ENCODE measurements around the gene SRPRB.

Gene SRPRB

GRCh38 chr3:133866141-133866540, 60.5 kb downstream of the SRPRB start:
- DNase-seq (ENCODE audit: low spot score), result no peak

GRCh38 chr3:133868186-133868585, 62.6 kb downstream of the SRPRB start:
- no peak for DNase-seq (ENCODE audit: low spot score)

- no peak for DNase-seq (ENCODE audit: low spot score)
Observed at GRCh38 chr3:133868758-133869475, 63.3 kb downstream of the SRPRB start.

- no peak for DNase-seq (ENCODE audit: low spot score)
Observed at GRCh38 chr3:133869586-133869985, 64.0 kb downstream of the SRPRB start.

GRCh38 chr3:133870822-133871221, 65.2 kb downstream of the SRPRB start:
- DNase-seq (ENCODE audit: low spot score), result no peak
